H1 (cell line): ENCODE measurements around the gene PGAP3. TPM values are rescaled to one million over a fixed set of nuclear protein-coding genes. Genes with fewer than 3 reads are reported as not detected.

ENCODE experiments used
- BRCA1 ChIP-seq: IDR thresholded peaks from 2 replicates; pipeline ENCODE4 v1.6.1; 2012; ENCODE audit warnings: low read depth, low read length, improper control_type of control experiment
- CREB1 ChIP-seq: IDR thresholded peaks from 2 replicates; pipeline ENCODE4 v1.6.1; 2012; ENCODE audit warnings: inconsistent platforms
- YY1 ChIP-seq: IDR thresholded peaks from 2 replicates; pipeline ENCODE4 v1.6.1; 2011; ENCODE audit warnings: low read depth, mild to moderate bottlenecking, low read length
- ZNF274 ChIP-seq: IDR thresholded peaks from 2 replicates; pipeline ENCODE4 v1.7.0; 2012; ENCODE audit warnings: low read length, borderline replicate concordance; ENCODE audit errors: extremely low read depth
- polyA plus RNA-seq, 7 experiments: library from polyadenylated mRNA; depleted of rRNA in 3 of 7; stranded (reverse) in 5 of 7; unstranded in 2 of 7; fragments of >200 nt in 5 of 7; fragments of 200-250 nt in 2 of 7; gene quantifications; 1 replicate in 5 of 7; 2 replicates in 1 of 7; 4 replicates in 1 of 7; pipeline versions ENCODE4 v1.2.1 to v1.2.3, GENCODE V29; 2011 to 2013; ENCODE audit warnings: missing spikeins in 2 of 7, mixed read lengths in 2 of 7
- total RNA-seq: library from RNA; stranded (reverse); fragmentation: NEBNext Ultra II Directional; extraction: Animal tissue kit (Norgen Biotek cat#: 25700); gene quantifications from 2 replicates; pipeline ENCODE4 v1.2.1, GENCODE V29; 2021
- TF ChIP-seq, protein P1 (sequence below), 3 experiments: IDR thresholded peaks; 1 replicate in 2 of 3; 2 replicates in 1 of 3; pipeline versions ENCODE4 v1.5.1 to v1.6.1; 2011; ENCODE audit warnings: low read length in 3 of 3, mild to moderate bottlenecking in 3 of 3, inconsistent platforms in 2 of 3, low read depth in 1 of 3, moderate library complexity in 1 of 3; ENCODE audit not compliant: insufficient read depth in 1 of 3; ENCODE audit errors: control extremely low read depth in 1 of 3

The PGAP3 gene
- total and polyA plus RNA-seq, 2 of the 8 experiments (the other 6 are each of a cell fraction or from before 2014, with no cell fraction given) = 21.0 to 30.7 TPM

DNA sequence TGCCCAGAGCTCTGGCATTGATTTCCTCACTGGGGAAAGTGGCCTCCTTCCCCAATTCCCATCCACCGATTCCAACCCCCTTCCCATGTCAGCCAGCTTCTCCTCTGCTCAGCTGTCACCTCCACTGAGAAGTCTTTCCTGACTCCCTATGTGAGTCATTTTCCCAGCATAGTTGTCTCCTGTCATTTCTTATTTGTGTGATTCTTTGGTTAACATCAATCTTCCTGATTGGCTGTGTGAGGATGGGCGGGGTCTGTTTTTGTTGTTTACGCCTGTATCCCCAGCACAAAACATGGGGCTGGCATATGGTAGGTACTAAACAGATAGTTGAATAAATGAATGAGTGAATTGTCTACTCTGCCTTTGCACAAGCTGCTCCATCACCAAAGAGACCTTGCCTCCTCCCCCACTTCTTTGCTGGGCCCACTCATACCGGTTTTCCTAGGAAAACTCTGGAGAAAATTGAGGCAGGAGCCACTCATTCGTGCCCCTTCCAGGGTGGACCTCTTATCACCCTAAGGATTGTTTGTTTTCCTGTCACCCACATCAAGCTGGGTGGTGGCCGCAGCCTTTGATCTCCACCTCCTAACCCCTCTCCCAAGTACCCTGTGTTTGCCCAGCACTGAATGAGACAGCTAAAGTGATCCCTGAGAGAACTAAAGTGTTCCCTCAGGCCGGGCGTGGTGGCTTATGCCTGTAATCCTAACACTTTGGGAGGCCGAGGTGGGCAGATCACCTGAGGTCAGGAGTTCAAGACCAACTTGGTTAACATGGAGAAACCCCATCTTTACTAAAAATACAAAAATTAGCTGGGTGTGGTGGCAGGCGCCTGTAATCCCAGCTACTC is 48.7 kb upstream of the PGAP3 start (continued):
- TF ChIP-seq YY1 (no peak), ZNF274 (no peak), CREB1 (no peak), BRCA1 (no peak)
- TF ChIP-seq, protein P1, sequence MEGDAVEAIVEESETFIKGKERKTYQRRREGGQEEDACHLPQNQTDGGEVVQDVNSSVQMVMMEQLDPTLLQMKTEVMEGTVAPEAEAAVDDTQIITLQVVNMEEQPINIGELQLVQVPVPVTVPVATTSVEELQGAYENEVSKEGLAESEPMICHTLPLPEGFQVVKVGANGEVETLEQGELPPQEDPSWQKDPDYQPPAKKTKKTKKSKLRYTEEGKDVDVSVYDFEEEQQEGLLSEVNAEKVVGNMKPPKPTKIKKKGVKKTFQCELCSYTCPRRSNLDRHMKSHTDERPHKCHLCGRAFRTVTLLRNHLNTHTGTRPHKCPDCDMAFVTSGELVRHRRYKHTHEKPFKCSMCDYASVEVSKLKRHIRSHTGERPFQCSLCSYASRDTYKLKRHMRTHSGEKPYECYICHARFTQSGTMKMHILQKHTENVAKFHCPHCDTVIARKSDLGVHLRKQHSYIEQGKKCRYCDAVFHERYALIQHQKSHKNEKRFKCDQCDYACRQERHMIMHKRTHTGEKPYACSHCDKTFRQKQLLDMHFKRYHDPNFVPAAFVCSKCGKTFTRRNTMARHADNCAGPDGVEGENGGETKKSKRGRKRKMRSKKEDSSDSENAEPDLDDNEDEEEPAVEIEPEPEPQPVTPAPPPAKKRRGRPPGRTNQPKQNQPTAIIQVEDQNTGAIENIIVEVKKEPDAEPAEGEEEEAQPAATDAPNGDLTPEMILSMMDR (IDR thresholded peaks at IDR 0.05; ENCODE audit: control extremely low read depth in 1 of 3, insufficient read depth in 1 of 3, low read depth in 1 of 3, low read length in 3 of 3) = no peak
